ENCODE results near the gene IL17REL. TPM values are rescaled to one million over a fixed set of nuclear protein-coding genes. Genes with fewer than 3 reads are reported as not detected.
A peak's percentile ranks its signal among the peaks of the same experiment; 100 is the strongest.

The IL17REL gene
- total and polyA plus RNA-seq, 2 of the 13 experiments (the other 11 are each of a cell fraction or from before 2014, with no cell fraction given) = not detected

DNA sequence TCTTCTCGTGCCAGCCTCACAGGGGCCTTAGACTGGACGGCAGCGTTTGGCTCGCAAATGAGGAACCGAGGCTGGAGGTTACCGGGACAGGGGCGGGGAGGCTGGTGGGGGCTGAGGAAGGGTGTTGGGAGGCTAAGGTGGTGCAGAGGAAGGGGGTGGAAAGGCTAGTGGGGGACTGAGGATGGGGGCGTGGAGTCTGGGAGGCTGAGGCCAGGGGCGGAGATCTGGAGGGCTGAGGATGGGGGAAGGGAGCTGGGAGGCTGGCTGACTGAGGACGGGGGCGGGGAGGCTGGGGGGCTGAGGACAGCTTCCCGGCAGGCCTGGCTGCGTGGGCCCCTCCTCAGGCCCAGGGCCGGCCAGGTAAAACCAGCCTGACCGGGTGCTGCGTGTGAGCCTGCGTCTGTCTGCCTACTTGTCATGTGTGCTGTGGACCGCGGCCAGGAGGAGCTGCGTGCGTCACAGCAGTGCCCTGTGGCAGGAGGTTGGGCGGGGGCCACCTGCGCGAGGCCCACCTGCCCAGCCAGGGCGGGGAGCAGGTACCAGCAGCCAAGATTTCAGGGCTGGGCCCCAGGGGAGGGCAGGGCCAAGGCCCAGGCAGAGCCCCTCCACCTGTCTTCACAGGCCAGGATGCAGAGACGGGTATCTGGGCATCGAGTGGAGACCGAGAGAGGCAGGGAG is 61.4 kb downstream of the IL17REL start (continued):
- TF ChIP-seq, protein P1, sequence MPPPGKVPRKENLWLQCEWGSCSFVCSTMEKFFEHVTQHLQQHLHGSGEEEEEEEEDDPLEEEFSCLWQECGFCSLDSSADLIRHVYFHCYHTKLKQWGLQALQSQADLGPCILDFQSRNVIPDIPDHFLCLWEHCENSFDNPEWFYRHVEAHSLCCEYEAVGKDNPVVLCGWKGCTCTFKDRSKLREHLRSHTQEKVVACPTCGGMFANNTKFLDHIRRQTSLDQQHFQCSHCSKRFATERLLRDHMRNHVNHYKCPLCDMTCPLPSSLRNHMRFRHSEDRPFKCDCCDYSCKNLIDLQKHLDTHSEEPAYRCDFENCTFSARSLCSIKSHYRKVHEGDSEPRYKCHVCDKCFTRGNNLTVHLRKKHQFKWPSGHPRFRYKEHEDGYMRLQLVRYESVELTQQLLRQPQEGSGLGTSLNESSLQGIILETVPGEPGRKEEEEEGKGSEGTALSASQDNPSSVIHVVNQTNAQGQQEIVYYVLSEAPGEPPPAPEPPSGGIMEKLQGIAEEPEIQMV (CRISPR knock-in tag; IDR thresholded peaks at IDR 0.05; ENCODE audit: low read depth) = no peak
- TF ChIP-seq YEATS4 (CRISPR knock-in tag; IDR thresholded peaks at IDR 0.05; ENCODE audit: borderline replicate concordance) (no peak), ZNF713 (CRISPR knock-in tag; IDR thresholded peaks at IDR 0.05) (no peak), ZNF614 (CRISPR knock-in tag; IDR thresholded peaks at IDR 0.05; ENCODE audit: borderline replicate concordance) (no peak), ETV5 (CRISPR knock-in tag; IDR thresholded peaks at IDR 0.05; ENCODE audit: borderline replicate concordance) (0 out of 2 replicates have a peak, but pooled peaks have one; percentile 23), ATF1 (CRISPR knock-in tag; IDR thresholded peaks at IDR 0.05) (no peak), MIER2 (CRISPR knock-in tag; IDR thresholded peaks at IDR 0.05) (no peak), ZNF335 (CRISPR knock-in tag; IDR thresholded peaks at IDR 0.05) (no peak), ZBTB2 (CRISPR knock-in tag; IDR thresholded peaks at IDR 0.05; ENCODE audit: low read depth) (peak; percentile 51; the same call in 1 of the 2 replicates), RARA (CRISPR knock-in tag; IDR thresholded peaks at IDR 0.05) (peak; percentile 45), ZNF501 (CRISPR knock-in tag; IDR thresholded peaks at IDR 0.05) (peak; percentile 19; the same call in 1 of the 2 replicates), STAT5B (CRISPR knock-in tag; IDR thresholded peaks at IDR 0.05) (no peak), ZNF513 (CRISPR knock-in tag; conservative IDR thresholded peaks at IDR 0.05) (no peak), ZNF10 (CRISPR knock-in tag; IDR thresholded peaks at IDR 0.05; ENCODE audit: borderline replicate concordance, low read depth) (no peak), ZSCAN22 (CRISPR knock-in tag; IDR thresholded peaks at IDR 0.05) (no peak)
- TF ChIP-seq, protein P2, sequence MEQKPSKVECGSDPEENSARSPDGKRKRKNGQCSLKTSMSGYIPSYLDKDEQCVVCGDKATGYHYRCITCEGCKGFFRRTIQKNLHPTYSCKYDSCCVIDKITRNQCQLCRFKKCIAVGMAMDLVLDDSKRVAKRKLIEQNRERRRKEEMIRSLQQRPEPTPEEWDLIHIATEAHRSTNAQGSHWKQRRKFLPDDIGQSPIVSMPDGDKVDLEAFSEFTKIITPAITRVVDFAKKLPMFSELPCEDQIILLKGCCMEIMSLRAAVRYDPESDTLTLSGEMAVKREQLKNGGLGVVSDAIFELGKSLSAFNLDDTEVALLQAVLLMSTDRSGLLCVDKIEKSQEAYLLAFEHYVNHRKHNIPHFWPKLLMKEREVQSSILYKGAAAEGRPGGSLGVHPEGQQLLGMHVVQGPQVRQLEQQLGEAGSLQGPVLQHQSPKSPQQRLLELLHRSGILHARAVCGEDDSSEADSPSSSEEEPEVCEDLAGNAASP (CRISPR knock-in tag; IDR thresholded peaks at IDR 0.05; ENCODE audit: borderline replicate concordance) = no peak
- TF ChIP-seq, protein P3, sequence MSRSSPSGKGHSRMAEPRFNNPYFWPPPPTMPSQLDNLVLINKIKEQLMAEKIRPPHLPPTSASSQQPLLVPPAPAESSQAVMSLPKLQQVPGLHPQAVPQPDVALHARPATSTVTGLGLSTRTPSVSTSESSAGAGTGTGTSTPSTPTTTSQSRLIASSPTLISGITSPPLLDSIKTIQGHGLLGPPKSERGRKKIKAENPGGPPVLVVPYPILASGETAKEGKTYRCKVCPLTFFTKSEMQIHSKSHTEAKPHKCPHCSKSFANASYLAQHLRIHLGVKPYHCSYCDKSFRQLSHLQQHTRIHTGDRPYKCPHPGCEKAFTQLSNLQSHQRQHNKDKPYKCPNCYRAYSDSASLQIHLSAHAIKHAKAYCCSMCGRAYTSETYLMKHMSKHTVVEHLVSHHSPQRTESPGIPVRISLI (CRISPR knock-in tag; IDR thresholded peaks at IDR 0.05; ENCODE audit: borderline replicate concordance) = no peak
- TF ChIP-seq, protein P4, sequence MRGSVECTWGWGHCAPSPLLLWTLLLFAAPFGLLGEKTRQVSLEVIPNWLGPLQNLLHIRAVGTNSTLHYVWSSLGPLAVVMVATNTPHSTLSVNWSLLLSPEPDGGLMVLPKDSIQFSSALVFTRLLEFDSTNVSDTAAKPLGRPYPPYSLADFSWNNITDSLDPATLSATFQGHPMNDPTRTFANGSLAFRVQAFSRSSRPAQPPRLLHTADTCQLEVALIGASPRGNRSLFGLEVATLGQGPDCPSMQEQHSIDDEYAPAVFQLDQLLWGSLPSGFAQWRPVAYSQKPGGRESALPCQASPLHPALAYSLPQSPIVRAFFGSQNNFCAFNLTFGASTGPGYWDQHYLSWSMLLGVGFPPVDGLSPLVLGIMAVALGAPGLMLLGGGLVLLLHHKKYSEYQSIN (CRISPR knock-in tag; IDR thresholded peaks at IDR 0.05; ENCODE audit: borderline replicate concordance) = no peak
- TF ChIP-seq, protein P5, sequence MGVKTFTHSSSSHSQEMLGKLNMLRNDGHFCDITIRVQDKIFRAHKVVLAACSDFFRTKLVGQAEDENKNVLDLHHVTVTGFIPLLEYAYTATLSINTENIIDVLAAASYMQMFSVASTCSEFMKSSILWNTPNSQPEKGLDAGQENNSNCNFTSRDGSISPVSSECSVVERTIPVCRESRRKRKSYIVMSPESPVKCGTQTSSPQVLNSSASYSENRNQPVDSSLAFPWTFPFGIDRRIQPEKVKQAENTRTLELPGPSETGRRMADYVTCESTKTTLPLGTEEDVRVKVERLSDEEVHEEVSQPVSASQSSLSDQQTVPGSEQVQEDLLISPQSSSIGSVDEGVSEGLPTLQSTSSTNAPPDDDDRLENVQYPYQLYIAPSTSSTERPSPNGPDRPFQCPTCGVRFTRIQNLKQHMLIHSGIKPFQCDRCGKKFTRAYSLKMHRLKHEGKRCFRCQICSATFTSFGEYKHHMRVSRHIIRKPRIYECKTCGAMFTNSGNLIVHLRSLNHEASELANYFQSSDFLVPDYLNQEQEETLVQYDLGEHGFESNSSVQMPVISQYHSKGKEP (CRISPR knock-in tag; IDR thresholded peaks at IDR 0.05) = no peak

All from HepG2 (cell line).